ENCODE data around the gene SERPINA10.

The SERPINA10 gene

GRCh38 chr14:94328196-94328595 is 35.1 kb upstream of the SERPINA10 start:
- H3K27me3 ChIP-seq (ENCODE audit: low read depth) = no peaks in the 10 kb centered on the region
- in situ Hi-C loops (cut with MboI; ENCODE audit: low sequenced_read_pairs) = no loop called here
- H3K4me3 ChIP-seq = no peak overlapping the region
- H3K36me3 ChIP-seq (replicated peaks) = no peaks in the 10 kb centered on the region
- H3K9me3 ChIP-seq = no peaks in the 10 kb centered on the region
- no peak for DNase-seq (ENCODE audit: low spot score in 2 of 2)
- no peaks in the 10 kb centered on the region for H3K4me1 ChIP-seq

GRCh38 chr14:94322648-94323570 is 29.8 kb upstream of the SERPINA10 start, which contains the start of gene SERPINA6:
TSS of gene SERPINA6 (minus strand) at chr14:94323336. CDS start at chr14:94314648, 8,688 bp downstream.
- H3K27me3 ChIP-seq (ENCODE audit: low read depth) = no peaks in the 10 kb centered on the region
- in situ Hi-C loops (cut with MboI; ENCODE audit: low sequenced_read_pairs) = no loop called here
- H3K4me3 ChIP-seq = no peak within 1 kb of the TSS
- no peaks in the 10 kb centered on the region for H3K36me3 ChIP-seq (replicated peaks)
- DNase-seq (ENCODE audit: low spot score in 2 of 2) = no peak
- H3K9me3 ChIP-seq = no peaks in the 10 kb centered on the region
- no peaks in the 10 kb centered on the region for H3K4me1 ChIP-seq

GRCh38 chr14:94321421-94322271 is 28.6 kb upstream of the SERPINA10 start:
- Histone ChIP-seq H3K4me1 (peaks cover 10% of the 10 kb centered on the region), H3K36me3 (replicated peaks) (no peaks in the 10 kb centered on the region), H3K9me3 (no peaks in the 10 kb centered on the region), H3K4me3 (no peak overlapping the region), H3K27me3 (ENCODE audit: low read depth) (no peaks in the 10 kb centered on the region)
- in situ Hi-C loops (cut with MboI; ENCODE audit: low sequenced_read_pairs) = no loop called here
- no peak for DNase-seq (ENCODE audit: low spot score in 2 of 2)

GRCh38 chr14:94320243-94320642 is 27.2 kb upstream of the SERPINA10 start:
- in situ Hi-C loops (cut with MboI; ENCODE audit: low sequenced_read_pairs) = no loop called here
- DNase-seq (ENCODE audit: low spot score in 2 of 2) = no peak

GRCh38 chr14:94317259-94317658 is 24.2 kb upstream of the SERPINA10 start:
- peaks cover 13% of the 10 kb centered on the region for H3K4me1 ChIP-seq
- no peaks in the 10 kb centered on the region for H3K36me3 ChIP-seq (replicated peaks)
- no peaks in the 10 kb centered on the region for H3K9me3 ChIP-seq
- H3K4me3 ChIP-seq = no peak overlapping the region
- DNase-seq (ENCODE audit: low spot score in 2 of 2) = peak; percentile 15 to 51
- H3K27me3 ChIP-seq (ENCODE audit: low read depth) = no peaks in the 10 kb centered on the region
- in situ Hi-C loops (cut with MboI; ENCODE audit: low sequenced_read_pairs) = no loop called here

More at GRCh38 chr14:94320243-94320642, 27.2 kb upstream of the SERPINA10 start:
- Histone ChIP-seq H3K9me3 (no peaks in the 10 kb centered on the region), H3K4me1 (peaks cover 13% of the 10 kb centered on the region), H3K27me3 (ENCODE audit: low read depth) (no peaks in the 10 kb centered on the region), H3K4me3 (no peak overlapping the region), H3K36me3 (replicated peaks) (no peaks in the 10 kb centered on the region)

- in situ Hi-C loops (cut with MboI; ENCODE audit: low sequenced_read_pairs) = no loop called here
- H3K4me3 ChIP-seq = no peak overlapping the region
- peaks cover 13% of the 10 kb centered on the region for H3K4me1 ChIP-seq
- H3K9me3 ChIP-seq = no peaks in the 10 kb centered on the region
- H3K27me3 ChIP-seq (ENCODE audit: low read depth) = no peaks in the 10 kb centered on the region
- no peaks in the 10 kb centered on the region for H3K36me3 ChIP-seq (replicated peaks)
- no peak for DNase-seq (ENCODE audit: low spot score in 2 of 2)
Measured at GRCh38 chr14:94316692-94317091, 23.6 kb upstream of the SERPINA10 start.

GRCh38 chr14:94314890-94315289 is 21.8 kb upstream of the SERPINA10 start:
- Histone ChIP-seq H3K27me3 (ENCODE audit: low read depth) (no peaks in the 10 kb centered on the region), H3K36me3 (replicated peaks) (no peaks in the 10 kb centered on the region), H3K4me1 (peaks cover 13% of the 10 kb centered on the region), H3K4me3 (no peak overlapping the region), H3K9me3 (no peaks in the 10 kb centered on the region)
- no peak for DNase-seq (ENCODE audit: low spot score in 2 of 2)
- in situ Hi-C loops (cut with MboI; ENCODE audit: low sequenced_read_pairs) = no loop called here

GRCh38 chr14:94313991-94314655 is 21.1 kb upstream of the SERPINA10 start:
- H3K4me1 ChIP-seq = peaks cover 13% of the 10 kb centered on the region
- H3K36me3 ChIP-seq (replicated peaks) = no peaks in the 10 kb centered on the region
- H3K4me3 ChIP-seq = no peak overlapping the region
- DNase-seq (ENCODE audit: low spot score in 2 of 2) = no peak
- no peaks in the 10 kb centered on the region for H3K9me3 ChIP-seq
- in situ Hi-C loops (cut with MboI; ENCODE audit: low sequenced_read_pairs) = no loop called here
- no peaks in the 10 kb centered on the region for H3K27me3 ChIP-seq (ENCODE audit: low read depth)

GRCh38 chr14:94312481-94313246 is 19.6 kb upstream of the SERPINA10 start:
- in situ Hi-C loops (cut with MboI; ENCODE audit: low sequenced_read_pairs) = no loop called here
- 0 out of 2 replicates have a peak, but pooled peaks cover under 1% of the 10 kb centered on the region for H3K9me3 ChIP-seq
- peaks cover 12% of the 10 kb centered on the region for H3K4me1 ChIP-seq
- DNase-seq (ENCODE audit: low spot score in 2 of 2) = no peak
- no peaks in the 10 kb centered on the region for H3K36me3 ChIP-seq (replicated peaks)
- no peaks in the 10 kb centered on the region for H3K27me3 ChIP-seq (ENCODE audit: low read depth)
- no peak overlapping the region for H3K4me3 ChIP-seq

- H3K36me3 ChIP-seq (replicated peaks) = no peaks in the 10 kb centered on the region
- H3K4me1 ChIP-seq = no peaks in the 10 kb centered on the region
- H3K4me3 ChIP-seq = no peak overlapping the region
- 0 out of 2 replicates have a peak, but pooled peaks cover 6% of the 10 kb centered on the region for H3K9me3 ChIP-seq
- H3K27me3 ChIP-seq (ENCODE audit: low read depth) = no peaks in the 10 kb centered on the region
- in situ Hi-C loops (cut with MboI; ENCODE audit: low sequenced_read_pairs) = no loop called here
- no peak for DNase-seq (ENCODE audit: low spot score in 2 of 2)
Measured at GRCh38 chr14:94310248-94310647, 17.2 kb upstream of the SERPINA10 start.

- Histone ChIP-seq H3K27me3 (ENCODE audit: low read depth) (no peaks in the 10 kb centered on the region), H3K4me3 (no peak overlapping the region), H3K4me1 (no peaks in the 10 kb centered on the region), H3K36me3 (replicated peaks) (no peaks in the 10 kb centered on the region), H3K9me3 (0 out of 2 replicates have a peak, but pooled peaks cover 6% of the 10 kb centered on the region)
- in situ Hi-C loops (cut with MboI; ENCODE audit: low sequenced_read_pairs) = no loop called here
- DNase-seq (ENCODE audit: low spot score in 2 of 2) = no peak
Measured at GRCh38 chr14:94309721-94310120, 16.7 kb upstream of the SERPINA10 start.

- Histone ChIP-seq H3K4me3 (no peak overlapping the region), H3K9me3 (0 out of 2 replicates have a peak, but pooled peaks cover 6% of the 10 kb centered on the region), H3K27me3 (ENCODE audit: low read depth) (no peaks in the 10 kb centered on the region), H3K36me3 (replicated peaks) (no peaks in the 10 kb centered on the region), H3K4me1 (no peaks in the 10 kb centered on the region)
- DNase-seq (ENCODE audit: low spot score in 2 of 2) = no peak
- in situ Hi-C loops (cut with MboI; ENCODE audit: low sequenced_read_pairs) = no loop called here
Measured at GRCh38 chr14:94307410-94307992, 14.4 kb upstream of the SERPINA10 start.

All from HAP-1 (cell line).